IMR-90 (cell line): ENCODE measurements around the gene RPS19BP1. TPM values are rescaled to one million over a fixed set of nuclear protein-coding genes. Genes with fewer than 3 reads are reported as not detected.

Experiments used
- ATAC-seq: fragments of 200-7000 bp; cut with Tn5 transposase; 2 replicates; pipeline ENCODE4 v1.9.1; 2020; ENCODE audit warnings: low read depth, mild to moderate bottlenecking, moderate library complexity
- BruUV-seq: library from RNA; stranded (reverse); fragments of 400-500 nt; replicated peaks from 2 replicates; lab custom pipeline; 2021; lab: Mats Ljungman, UMichigan
- CTCF ChIA-PET: fragments of 300-600 bp; formaldehyde crosslinking; extraction: SDS; loops from one replicate; lab custom pipeline; 2021; ENCODE audit warnings: antibody characterized with exemption; lab: Yijun Ruan, JAX
- POLR2A ChIA-PET: fragments of 300-600 bp; sonication (Branson Sonifier 250); formaldehyde crosslinking; loops from one replicate; lab custom pipeline; 2022; ENCODE audit warnings: antibody characterized with exemption; ENCODE audit not compliant: unreplicated experiment; lab: Charles Lee
- DNase-seq: peaks from one replicate; pipeline ENCODE4 v3.0.0; 2013
- H2AFZ ChIP-seq: replicated peaks from 2 replicates; pipeline ENCODE3; 2013; ENCODE audit warnings: low read length, mild to moderate bottlenecking; ENCODE audit not compliant: poor library complexity
- H2AK5ac ChIP-seq: 2 replicates; pipeline ENCODE4 v1.6.1; 2013; ENCODE audit warnings: low read depth, low read length, inconsistent platforms
- H2AK9ac ChIP-seq: replicated peaks from 2 replicates; pipeline ENCODE3; 2013; ENCODE audit warnings: mild to moderate bottlenecking, low read depth, low read length, moderate library complexity; ENCODE audit not compliant: poor library complexity
- H2BK120ac ChIP-seq: 2 replicates; pipeline ENCODE4 v1.6.1; 2013; ENCODE audit warnings: low read depth, low read length, inconsistent platforms
- H2BK15ac ChIP-seq: 3 replicates; pipeline ENCODE4 v1.6.1; 2013; ENCODE audit warnings: low read depth, low read length, inconsistent platforms
- H2BK20ac ChIP-seq: 2 replicates; pipeline ENCODE4 v1.6.1; 2013; ENCODE audit warnings: low read depth, mild to moderate bottlenecking, inconsistent platforms, low read length, moderate library complexity
- H2BK5ac ChIP-seq: 2 replicates; pipeline ENCODE4 v1.6.1; 2013; ENCODE audit warnings: mild to moderate bottlenecking, low read depth, low read length, inconsistent platforms; ENCODE audit not compliant: poor library complexity, severe bottlenecking
- H3K14ac ChIP-seq: replicated peaks from 2 replicates; pipeline ENCODE4 v1.6.1; 2013; ENCODE audit warnings: low read depth, low read length, inconsistent platforms
- H3K18ac ChIP-seq: 2 replicates; pipeline ENCODE4 v1.6.1; 2013; ENCODE audit warnings: low read depth, low read length, control low read depth
- H3K23ac ChIP-seq: 2 replicates; pipeline ENCODE4 v1.6.1; 2013; ENCODE audit warnings: low read depth, low read length, inconsistent platforms
- H3K27ac ChIP-seq: 2 replicates; pipeline ENCODE4 v1.5.1; 2013; ENCODE audit warnings: mild to moderate bottlenecking, control low read depth, low read length; ENCODE audit not compliant: insufficient read depth
- H3K27me3 ChIP-seq: 2 replicates; pipeline ENCODE4 v1.6.1; 2013; ENCODE audit warnings: low read length; ENCODE audit not compliant: control insufficient read depth, insufficient read depth
- H3K36me3 ChIP-seq: 2 replicates; pipeline ENCODE4 v1.6.1; 2013; ENCODE audit warnings: low read length, mixed read lengths; ENCODE audit not compliant: control insufficient read depth, insufficient read depth
- H3K4ac ChIP-seq: 2 replicates; pipeline ENCODE4 v1.6.1; 2013; ENCODE audit warnings: low read depth, low read length, inconsistent platforms
- H3K4me1 ChIP-seq: 2 replicates; pipeline ENCODE4 v1.6.1; 2013; ENCODE audit warnings: low read length, mixed read lengths; ENCODE audit not compliant: control insufficient read depth, insufficient read depth
- H3K4me2 ChIP-seq: 2 replicates; pipeline ENCODE4 v1.6.1; 2013; ENCODE audit warnings: low read depth, mild to moderate bottlenecking, control low read depth, low read length, moderate library complexity
- H3K4me3 ChIP-seq: 2 replicates; pipeline ENCODE4 v1.5.1; 2013; ENCODE audit warnings: low read depth, mild to moderate bottlenecking, control low read depth, low read length, moderate library complexity; ENCODE audit not compliant: insufficient read depth
- H3K56ac ChIP-seq: 2 replicates; pipeline ENCODE4 v1.6.1; 2013; ENCODE audit warnings: low read length, inconsistent platforms; ENCODE audit not compliant: insufficient read depth; ENCODE audit errors: extremely low read depth
- H3K79me1 ChIP-seq, 2 experiments: 2 replicates each; pipeline ENCODE4 v1.6.1; 2013; ENCODE audit warnings: low read length in 2 of 2, inconsistent platforms in 1 of 2, low read depth in 1 of 2
- H3K9ac ChIP-seq: 2 replicates; pipeline ENCODE4 v1.6.1; 2013; ENCODE audit warnings: low read depth, low read length, control low read depth
- H3K9me1 ChIP-seq: 2 replicates; pipeline ENCODE4 v1.6.1; 2013; ENCODE audit warnings: low read length, inconsistent platforms; ENCODE audit not compliant: insufficient read depth
- H3K9me3 ChIP-seq: 2 replicates; pipeline ENCODE4 v1.6.1; 2013; ENCODE audit warnings: low read length; ENCODE audit not compliant: control insufficient read depth, insufficient read depth
- H4K20me1 ChIP-seq: 2 replicates; pipeline ENCODE4 v1.6.1; 2013; ENCODE audit warnings: low read length, inconsistent platforms; ENCODE audit not compliant: insufficient read depth
- H4K5ac ChIP-seq: 2 replicates; pipeline ENCODE4 v1.6.1; 2013; ENCODE audit warnings: mild to moderate bottlenecking, low read depth, low read length, control low read depth
- H4K8ac ChIP-seq, 2 experiments: 2 replicates each; pipeline ENCODE4 v1.6.1; 2013; ENCODE audit warnings: low read depth in 2 of 2, low read length in 2 of 2, control low read depth in 1 of 2, inconsistent platforms in 1 of 2
- H4K91ac ChIP-seq: 2 replicates; pipeline ENCODE4 v1.6.1; 2013; ENCODE audit warnings: low read depth, low read length, inconsistent platforms; ENCODE audit not compliant: insufficient read depth
- BHLHE40 ChIP-seq: fragments of 150-350 bp; IDR thresholded peaks from 2 replicates; pipeline ENCODE4 v1.6.1; 2016; ENCODE audit warnings: mild to moderate bottlenecking, low read depth, low read length
- CEBPB ChIP-seq: IDR thresholded peaks from 2 replicates; pipeline ENCODE4 v1.6.1; 2012; ENCODE audit warnings: low read depth, low read length, improper control_type of control experiment
- CHD1 ChIP-seq: IDR thresholded peaks from 2 replicates; pipeline ENCODE4 v1.6.1; 2012; ENCODE audit warnings: low read depth, low read length, improper control_type of control experiment
- ELK1 ChIP-seq: fragments of 150-350 bp; IDR thresholded peaks from 2 replicates; pipeline ENCODE4 v1.6.1; 2016; ENCODE audit warnings: low read depth, mild to moderate bottlenecking, low read length, moderate library complexity, borderline replicate concordance
- FOS ChIP-seq: fragments of 150-350 bp; IDR thresholded peaks from 2 replicates; pipeline ENCODE4 v1.6.1; 2016; ENCODE audit warnings: low read depth, low read length
- MAZ ChIP-seq: IDR thresholded peaks from 2 replicates; pipeline ENCODE4 v1.6.1; 2012; ENCODE audit warnings: low read depth, mild to moderate bottlenecking, low read length, improper control_type of control experiment, moderate library complexity, borderline replicate concordance
- NFE2L2 ChIP-seq: fragments of 150-350 bp; IDR thresholded peaks from 2 replicates; pipeline ENCODE4 v1.6.1; 2016; ENCODE audit warnings: low read depth, mild to moderate bottlenecking, low read length
- POLR2A ChIP-seq: IDR thresholded peaks from 2 replicates; pipeline ENCODE4 v1.6.1; 2012; ENCODE audit warnings: mild to moderate bottlenecking, low read depth, low read length
- RAD21 ChIP-seq: IDR thresholded peaks from 2 replicates; pipeline ENCODE4 v1.6.1; 2012; ENCODE audit warnings: low read length, improper control_type of control experiment
- RCOR1 ChIP-seq: IDR thresholded peaks from 2 replicates; pipeline ENCODE4 v1.6.1; 2012; ENCODE audit warnings: mild to moderate bottlenecking, low read length, improper control_type of control experiment; ENCODE audit not compliant: insufficient replicate concordance
- RFX5 ChIP-seq: IDR thresholded peaks from 2 replicates; pipeline ENCODE4 v1.8.0; 2012; ENCODE audit warnings: low read depth, mild to moderate bottlenecking, low read length, moderate library complexity
- SMC3 ChIP-seq: fragments of 150-350 bp; IDR thresholded peaks from 2 replicates; pipeline ENCODE4 v1.6.1; 2016; ENCODE audit warnings: low read depth, mild to moderate bottlenecking, antibody characterized with exemption, low read length, moderate library complexity
- whole genome bisulfite sequencing, 2 experiments: methylation state at CpG; one replicate each; pipeline versions ENCODE4 v1.1.5 to v1.1.7; 2013; ENCODE audit warnings: missing lambda C conversion rate in 2 of 2; ENCODE audit not compliant: insufficient read length in 1 of 2; ENCODE audit errors: extremely low coverage in 2 of 2; 5-methylcytosine and 5-hydroxymethylcytosine counted together
- dilution Hi-C: fragments of 300-500 bp; cut with HindIII; formaldehyde crosslinking; loops from one replicate; pipeline ENCODE4 v1.14.3; 2018; ENCODE audit warnings: low sequenced_read_pairs; ENCODE audit not compliant: unreplicated experiment
- in situ Hi-C: fragments of 300-500 bp; cut with MboI; formaldehyde crosslinking; loops from 3 replicates; pipeline ENCODE4 v1.14.3; 2019; ENCODE audit warnings: low sequenced_read_pairs, inconsistent platforms, mixed read lengths
- intact Hi-C: fragments of 100-400 bp; cut with micrococcal nuclease; formaldehyde crosslinking; loops from 2 replicates; pipeline ENCODE4 v1.10.0; 2022
- polyA plus RNA-seq, 3 experiments: library from polyadenylated mRNA; depleted of rRNA; stranded (reverse); fragments of >200 nt; gene quantifications; 2 replicates each; pipeline ENCODE4 v1.2.3, GENCODE V29; 2012; ENCODE audit warnings: low replicate concordance in 1 of 3
- total RNA-seq: library from RNA; depleted of rRNA; stranded (reverse); fragments of >200 nt; gene quantifications from 2 replicates; pipeline ENCODE4 v1.2.3, GENCODE V29; 2012
- TF ChIP-seq, protein P1 (sequence below): conservative IDR thresholded peaks from 2 replicates; pipeline ENCODE4 v1.5.1; 2012; ENCODE audit warnings: mild to moderate bottlenecking, low read depth, low read length, improper control_type of control experiment

RPS19BP1 gene
- total and polyA plus RNA-seq, 2 of the 4 experiments (the other 2 are of a cell fraction), result 33.0 to 95.4 TPM

DNA sequence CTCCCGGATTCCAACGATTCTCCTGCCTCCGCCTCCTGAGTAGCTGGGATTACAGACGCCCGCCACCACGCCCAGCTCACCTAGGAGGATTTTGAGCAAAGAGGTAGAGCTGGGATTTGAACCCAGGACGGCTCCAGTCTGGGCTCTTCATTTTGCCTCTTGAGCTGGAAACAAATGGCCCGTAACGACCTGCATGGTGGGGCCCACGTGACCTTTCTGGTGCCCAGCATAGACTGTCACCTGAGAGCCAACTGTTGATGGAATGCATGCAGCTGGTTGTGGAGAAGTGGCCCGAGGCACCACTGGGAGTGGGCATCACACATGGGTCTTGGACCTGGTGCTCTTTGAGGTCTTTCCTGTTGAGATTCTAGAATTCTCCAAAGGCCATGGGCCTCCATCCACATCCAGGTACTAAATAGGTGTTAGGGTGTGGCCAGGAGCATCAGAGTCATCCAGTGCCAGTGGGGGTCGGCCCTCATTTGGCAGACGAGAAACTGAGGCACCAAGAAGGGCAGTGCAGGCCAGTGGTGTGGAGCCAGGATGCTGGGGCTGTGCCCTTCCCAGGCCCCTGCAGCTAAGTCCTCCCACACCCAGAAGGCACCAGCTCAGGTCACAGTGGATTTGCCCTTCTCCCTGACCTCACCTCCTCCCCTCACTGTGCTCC, 8.3 kb downstream of the RPS19BP1 start:
- ATAC-seq (no peak), DNase-seq (no peak)
- peaks cover 86% of the 10 kb centered on the region for H4K20me1 ChIP-seq
- dilution Hi-C loops, result no loop called here
- H3K36me3 ChIP-seq, result peaks cover 36% of the 10 kb centered on the region
- intact Hi-C loops, result loop anchor here (5.0 to 10.0 kb wide), 2 partner anchors 119 to 352 kb away; no protein-coding TSS in a partner anchor
- H3K9me3 ChIP-seq, result no peaks in the 10 kb centered on the region
- H2BK120ac ChIP-seq, result no peak overlapping the region
- no peak overlapping the region for H3K4me3 ChIP-seq
- in situ Hi-C loops, result loop anchor here (10.0 kb wide), 1 partner anchor 209 kb away; the partner anchor contains the start of gene RPL3
- H4K8ac ChIP-seq, result no peak overlapping the region
- H3K18ac ChIP-seq, result no peak overlapping the region
- no peak overlapping the region for H3K27ac ChIP-seq
- no peak overlapping the region for H3K4me2 ChIP-seq
- no peak overlapping the region for H2AK9ac ChIP-seq
- 64% methylated on average over 5 of the region's 13 CpGs; no CpG with 5 or more reads in 1 of the 2 experiments for WGBS, 2 experiments
- no peak overlapping the region for H3K4ac ChIP-seq
- H3K79me1 ChIP-seq, result peaks cover 0 to 66% of the 10 kb centered on the region in 2 experiments; a peak in 3 of 4 replicates
- CTCF ChIA-PET, result no interaction called here
- peaks cover 6% of the 10 kb centered on the region; the same call in 1 of the 2 replicates for H3K9me1 ChIP-seq
- no peak overlapping the region for H3K9ac ChIP-seq
- TF ChIP-seq SMC3 (no peak), POLR2A (no peak; the same call in 1 of the 2 replicates), ELK1 (no peak), BHLHE40 (no peak), RAD21 (no peak), NFE2L2 (no peak), RFX5 (no peak), MAZ (no peak), CHD1 (no peak), CEBPB (no peak), RCOR1 (no peak), FOS (no peak)
- TF ChIP-seq, protein P1, sequence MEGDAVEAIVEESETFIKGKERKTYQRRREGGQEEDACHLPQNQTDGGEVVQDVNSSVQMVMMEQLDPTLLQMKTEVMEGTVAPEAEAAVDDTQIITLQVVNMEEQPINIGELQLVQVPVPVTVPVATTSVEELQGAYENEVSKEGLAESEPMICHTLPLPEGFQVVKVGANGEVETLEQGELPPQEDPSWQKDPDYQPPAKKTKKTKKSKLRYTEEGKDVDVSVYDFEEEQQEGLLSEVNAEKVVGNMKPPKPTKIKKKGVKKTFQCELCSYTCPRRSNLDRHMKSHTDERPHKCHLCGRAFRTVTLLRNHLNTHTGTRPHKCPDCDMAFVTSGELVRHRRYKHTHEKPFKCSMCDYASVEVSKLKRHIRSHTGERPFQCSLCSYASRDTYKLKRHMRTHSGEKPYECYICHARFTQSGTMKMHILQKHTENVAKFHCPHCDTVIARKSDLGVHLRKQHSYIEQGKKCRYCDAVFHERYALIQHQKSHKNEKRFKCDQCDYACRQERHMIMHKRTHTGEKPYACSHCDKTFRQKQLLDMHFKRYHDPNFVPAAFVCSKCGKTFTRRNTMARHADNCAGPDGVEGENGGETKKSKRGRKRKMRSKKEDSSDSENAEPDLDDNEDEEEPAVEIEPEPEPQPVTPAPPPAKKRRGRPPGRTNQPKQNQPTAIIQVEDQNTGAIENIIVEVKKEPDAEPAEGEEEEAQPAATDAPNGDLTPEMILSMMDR, result no peak
- H2BK5ac ChIP-seq, result no peak overlapping the region
- no peak overlapping the region for H4K91ac ChIP-seq
- no peaks in the 10 kb centered on the region for H3K27me3 ChIP-seq
- H2AK5ac ChIP-seq, result no peak overlapping the region
- H2BK20ac ChIP-seq, result no peak overlapping the region
- no peak overlapping the region for H2BK15ac ChIP-seq
- no peak overlapping the region for H2AFZ ChIP-seq
- peaks cover under 1% of the 10 kb centered on the region for H3K4me1 ChIP-seq
- H3K56ac ChIP-seq, result no peak overlapping the region
- POLR2A ChIA-PET, result interaction anchor here (0.6 to 0.7 kb wide), 5 partner anchors 179 to 479 kb away, joined by 3 to 19 read pairs (median 7); no protein-coding TSS in a partner anchor
- H3K14ac ChIP-seq, result no peak overlapping the region
- H3K23ac ChIP-seq, result no peak overlapping the region
- BruUV-seq, result no TSS peak
- no peak overlapping the region for H4K5ac ChIP-seq
